ENCODE data around the gene PIK3C2A. TPM values are rescaled to one million over a fixed set of nuclear protein-coding genes. Genes with fewer than 3 reads are reported as not detected.

The PIK3C2A gene
- total RNA-seq, 1 donor: 9.4 TPM

DNA sequence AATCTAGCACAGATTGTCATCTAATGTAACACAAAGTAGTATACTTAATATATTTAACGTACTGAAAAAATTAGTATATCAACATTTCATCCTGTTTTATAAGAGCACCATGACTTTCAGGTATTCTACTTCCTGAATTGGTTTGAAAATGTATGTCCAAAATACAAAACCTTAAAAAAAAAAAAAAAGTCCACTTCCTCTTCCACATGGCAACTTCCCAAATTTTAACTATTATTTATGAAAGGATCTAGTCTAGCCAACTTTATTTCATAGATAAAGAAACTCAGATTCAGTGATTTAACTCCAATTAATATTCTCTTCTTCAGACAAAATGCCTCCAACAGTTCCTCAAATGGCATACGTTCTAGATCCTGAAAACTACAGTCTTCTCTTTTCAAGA is 44.0 kb downstream of the PIK3C2A start:
- DNase-seq (ENCODE audit: low read depth in 2 of 3, low spot score in 2 of 3): peak in 1 of 3 donors; percentile 35

DNA sequence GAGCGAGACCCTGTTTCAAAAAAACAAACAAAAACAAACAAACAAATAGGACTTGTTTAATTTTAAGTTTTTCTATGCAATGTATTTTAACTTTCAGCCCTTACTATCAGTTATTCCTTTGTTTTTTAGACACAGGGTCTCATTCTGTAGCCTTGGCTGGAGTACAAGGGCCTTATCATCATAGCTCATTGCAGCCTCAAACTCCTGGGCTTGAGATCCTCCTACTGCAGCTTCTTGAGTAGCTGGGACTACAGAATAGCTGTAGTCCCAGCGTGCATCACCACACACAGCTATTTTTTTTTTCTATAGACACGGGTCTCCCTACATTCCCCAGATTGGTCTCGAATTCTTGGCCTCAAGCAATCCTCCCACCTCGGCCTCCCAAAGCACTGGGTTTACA is 44.5 kb downstream of the PIK3C2A start:
- no peak for DNase-seq (ENCODE audit: low read depth in 2 of 3, low spot score in 2 of 3)

DNA sequence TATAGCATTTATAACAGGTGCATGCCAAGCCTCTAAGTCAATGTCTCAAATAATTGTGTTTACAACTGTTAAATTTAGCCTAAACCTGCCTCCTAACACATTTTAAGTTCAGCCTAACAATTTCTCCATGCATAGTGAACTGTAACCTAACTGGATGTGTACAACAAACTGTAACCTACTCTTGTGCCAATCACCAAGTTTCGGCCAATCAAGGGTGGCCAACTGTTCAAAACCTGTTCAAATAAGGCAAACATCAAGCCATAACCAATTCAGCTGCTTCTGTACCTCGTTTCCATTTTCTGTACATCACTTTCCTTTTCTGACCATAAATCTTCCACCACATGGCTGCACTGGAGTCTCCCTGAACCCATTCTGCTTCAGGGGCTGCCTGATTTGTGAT is 45.4 kb downstream of the PIK3C2A start:
- DNase-seq (ENCODE audit: low read depth in 2 of 3, low spot score in 2 of 3): no peak

DNA sequence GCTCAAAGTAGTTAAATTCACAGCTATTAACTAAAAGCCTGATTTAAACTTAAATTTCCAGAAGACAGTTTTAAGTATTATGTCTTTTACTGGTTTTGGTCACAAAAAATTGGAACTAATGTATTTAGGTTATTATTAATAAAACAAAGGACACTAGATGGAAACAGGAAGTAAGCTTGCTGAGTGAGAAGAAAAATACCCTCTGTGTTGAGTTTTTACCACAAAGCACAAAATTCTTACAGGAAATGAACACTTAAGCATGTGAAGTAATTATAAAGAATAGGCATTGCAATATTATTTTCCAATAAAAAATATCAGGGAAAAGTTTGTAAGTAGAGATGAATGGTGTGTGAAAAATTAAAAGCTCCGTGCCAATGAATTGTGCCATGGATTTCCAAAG is 46.3 kb downstream of the PIK3C2A start:
- DNase-seq (ENCODE audit: low read depth in 2 of 3, low spot score in 2 of 3): peak in 1 of 3 donors; percentile 45

DNA sequence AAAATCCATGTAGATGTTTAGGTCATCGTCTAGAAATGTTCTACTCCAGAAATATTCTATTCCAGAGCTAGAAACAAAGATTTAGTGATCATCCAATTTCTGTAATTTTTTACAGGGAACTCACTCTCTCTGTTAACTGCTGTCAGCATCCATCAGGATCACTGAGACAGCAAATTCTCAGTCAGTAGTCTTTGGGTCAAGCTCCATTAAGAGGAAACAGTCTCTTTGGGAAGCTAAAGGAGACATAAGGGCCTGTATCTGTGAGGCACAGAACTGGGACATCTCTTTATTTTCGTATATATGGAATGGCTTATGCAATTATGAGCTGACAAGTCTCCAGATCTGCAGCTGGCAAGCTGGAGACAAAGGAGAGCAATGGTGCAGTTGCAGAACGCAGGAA is 48.3 kb downstream of the PIK3C2A start:
- DNase-seq (ENCODE audit: low read depth in 2 of 3, low spot score in 2 of 3): no peak

Other genes starting within 250 kb of the PIK3C2A start
- gene PLEKHA7, start 193.6 kb downstream of the PIK3C2A start, total RNA-seq: 2.7 TPM
- gene RPS13, start 130.3 kb downstream of the PIK3C2A start, total RNA-seq: 1,640 TPM
- gene NUCB2, start 68.8 kb upstream of the PIK3C2A start, total RNA-seq: 93.7 TPM
- gene NCR3LG1, start 143.8 kb upstream of the PIK3C2A start, total RNA-seq: 1.3 TPM
- gene KCNJ11, start 180.7 kb upstream of the PIK3C2A start, total RNA-seq: 1.1 TPM

Measured in hematopoietic multipotent progenitor cell (in vitro differentiated cells).